NCI-H1092 treated with DMSO at 0.1 percent for 48 hours (cell line): ENCODE measurements around the gene UGT3A1.

Source experiments
- DNase-seq: peaks from one replicate; lab custom pipeline; 2025; lab: John Stamatoyannopoulos, UW

Gene UGT3A1

DNA sequence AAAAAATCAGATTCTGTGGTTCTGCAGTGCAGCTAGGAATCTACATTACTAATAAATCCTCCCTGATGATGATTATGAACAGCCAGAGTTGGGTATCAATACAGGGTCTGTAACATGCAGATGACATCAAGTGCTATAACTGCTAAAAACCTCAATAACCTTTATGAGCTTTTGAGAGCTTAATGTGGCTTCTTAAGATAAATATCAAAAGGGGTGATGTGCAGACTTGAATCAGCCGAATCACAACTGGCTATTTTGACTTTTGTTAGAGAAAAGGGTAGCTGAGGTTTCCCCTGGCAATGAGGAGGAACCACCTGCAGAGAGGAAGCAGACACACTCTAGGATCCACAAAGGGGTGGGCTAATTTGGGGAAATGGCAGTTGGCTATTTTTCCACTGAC, 83.0 kb downstream of the UGT3A1 start:
- DNase-seq, result no peak

DNA sequence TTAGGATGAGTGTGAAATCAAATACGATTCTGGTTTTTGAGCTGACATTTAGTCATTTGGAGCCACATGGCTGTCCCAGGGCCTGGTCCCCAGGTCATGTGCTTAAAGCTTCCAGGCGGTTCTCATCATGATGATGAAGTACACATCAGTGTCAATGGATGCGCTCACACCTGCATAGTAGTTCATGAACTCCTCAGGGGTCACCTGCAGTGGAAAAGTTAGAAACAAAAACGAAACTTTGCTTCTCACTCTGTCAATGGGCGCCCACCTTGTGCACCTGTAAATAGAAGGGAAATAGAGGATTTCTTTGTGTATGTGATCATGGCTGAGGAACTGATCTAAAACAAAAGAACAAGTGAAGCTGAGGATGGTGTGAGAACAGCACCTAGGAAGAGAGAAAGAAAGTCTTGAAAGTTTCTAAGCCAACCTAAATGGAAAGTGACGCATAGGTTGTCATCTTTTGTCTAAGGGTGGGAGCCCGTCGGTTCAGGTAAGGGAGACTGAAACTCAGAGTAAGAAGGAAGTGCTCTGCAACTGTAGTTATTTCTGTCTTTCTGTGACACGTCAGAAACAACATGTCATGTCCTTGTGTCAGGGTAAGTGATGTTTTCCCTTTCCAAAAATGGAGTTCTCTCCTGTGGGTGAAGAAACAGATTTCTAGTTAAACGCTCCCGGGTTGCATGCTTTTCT, 86.6 kb downstream of the UGT3A1 start:
- no peak for DNase-seq

DNA sequence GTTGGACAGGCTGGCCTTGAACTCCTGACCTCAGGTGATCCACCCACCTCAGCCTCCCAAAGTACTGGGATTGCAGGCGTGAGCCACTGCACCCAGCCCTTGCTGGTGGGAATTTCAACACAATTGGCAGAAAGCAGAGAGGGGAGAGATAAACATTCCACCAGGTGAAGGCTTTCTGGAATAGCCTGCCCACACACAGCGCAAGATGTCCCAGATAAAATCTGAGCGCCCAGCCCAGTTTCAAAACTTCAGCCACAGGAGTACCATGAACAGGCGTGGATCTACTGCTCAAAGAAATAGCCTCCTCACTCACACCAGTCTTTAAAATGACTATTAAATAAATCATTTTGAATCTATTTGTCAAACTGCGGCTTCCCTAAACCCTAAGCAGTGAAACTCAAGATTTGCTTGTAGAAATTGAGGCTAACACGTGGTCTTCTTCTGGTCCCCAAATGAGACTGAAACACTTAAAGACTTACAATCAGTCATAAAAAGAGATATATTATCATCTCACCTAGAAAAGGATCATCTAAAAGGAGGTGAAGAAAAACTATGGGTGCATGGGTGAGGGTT, 87.5 kb downstream of the UGT3A1 start:
- no peak for DNase-seq

DNA sequence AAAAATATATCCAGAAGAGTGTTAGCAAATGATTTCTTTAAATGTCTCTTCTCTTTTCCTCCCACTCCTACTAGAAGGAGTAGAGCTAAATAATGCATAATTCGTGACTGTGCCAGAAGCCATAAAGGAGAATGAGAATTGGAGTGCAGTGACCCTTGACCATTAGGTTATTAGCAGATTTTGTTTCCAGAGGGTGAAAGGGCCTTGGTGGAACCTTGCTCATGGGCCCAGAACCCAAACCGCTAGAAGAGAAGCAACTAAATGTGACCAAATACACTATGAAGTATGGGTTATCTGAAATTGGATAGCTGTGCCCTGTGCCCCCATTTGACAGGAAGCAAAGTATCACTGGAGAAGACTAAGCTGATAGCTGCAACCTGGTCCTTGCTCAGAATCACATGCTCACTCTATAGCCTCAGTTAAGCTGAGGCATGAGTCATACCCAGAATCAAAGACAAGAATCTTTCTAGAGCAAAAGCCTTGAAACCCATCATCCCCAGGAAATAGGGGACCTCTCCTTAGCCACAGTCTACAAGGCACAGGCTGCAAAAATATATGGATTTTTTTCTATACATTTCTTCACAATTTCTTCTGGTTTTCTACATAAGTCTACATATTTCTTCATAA, 89.0 kb downstream of the UGT3A1 start:
- DNase-seq, result peak; percentile 17
